Gastrocnemius medialis (tissue), 4 donors: ENCODE measurements around the gene PRKACA. TPM values are rescaled to one million over a fixed set of nuclear protein-coding genes. Genes with fewer than 3 reads are reported as not detected.

Source experiments
- ATAC-seq, 2 donors: fragments of 150-250 bp; one replicate each; pipeline ENCODE4 v1.9.1; 2016
- DNase-seq, 2 donors: peaks; one replicate each; pipeline ENCODE4 v3.0.0-alpha.2; 2019
- H3K27ac ChIP-seq, 4 donors: fragments of 200-600 bp; sonication (generic); 1 replicate in 1 of 4; 2 replicates in 3 of 4; pipeline ENCODE4 v1.5.1; 2016 to 2018; ENCODE audit warnings: mild to moderate bottlenecking in 2 of 4, moderate library complexity in 1 of 4
- H3K27me3 ChIP-seq, 3 donors: fragments of 200-600 bp; sonication (generic) in 2 of 3; 1 replicate in 1 of 3; 2 replicates in 2 of 3; pipeline versions ENCODE4 v1.5.1 to v1.6.0; 2016 to 2019; ENCODE audit warnings: mild to moderate bottlenecking in 1 of 3, moderate library complexity in 1 of 3
- H3K36me3 ChIP-seq, 2 donors: fragments of 200-600 bp; sonication (generic) in 1 of 2; one replicate each; pipeline ENCODE4 v1.5.1; 2017 to 2018
- H3K4me1 ChIP-seq, 2 donors: fragments of 200-600 bp; sonication (generic) in 1 of 2; one replicate each; pipeline ENCODE4 v1.5.1; 2016 to 2017; ENCODE audit warnings: mild to moderate bottlenecking in 2 of 2
- H3K4me3 ChIP-seq, 4 donors: fragments of 200-600 bp; sonication (generic) in 3 of 4; 1 replicate in 1 of 4; 2 replicates in 3 of 4; pipeline ENCODE4 v1.5.1; 2016 to 2019; ENCODE audit warnings: mild to moderate bottlenecking in 2 of 4
- H3K9me3 ChIP-seq, 3 donors: fragments of 200-600 bp; sonication (generic) in 2 of 3; 1 replicate in 1 of 3; 2 replicates in 2 of 3; pipeline ENCODE4 v1.5.1; 2016 to 2019
- POLR2A ChIP-seq, 2 donors: fragments of 450-650 bp; IDR thresholded peaks; one replicate each; pipeline ENCODE4 v1.6.1; 2017; ENCODE audit warnings: antibody characterized with exemption in 2 of 2, mild to moderate bottlenecking in 2 of 2, moderate library complexity in 2 of 2
- in situ Hi-C, 4 donors: fragments of 200-750 bp; cut with MboI; loops; one replicate each; pipeline versions ENCODE4 v1.15.0 to v1.8.0; 2017; ENCODE audit warnings: low sequenced_read_pairs in 4 of 4
- intact Hi-C: fragments of 100-400 bp; cut with DNase I; formaldehyde crosslinking; loops from one replicate; pipeline ENCODE4 v1.15.1; 2023; ENCODE audit warnings: low total_unique reads
- total RNA-seq, 4 donors: library from RNA; depleted of rRNA; stranded (reverse); fragments of >200 nt; gene quantifications; one replicate each; pipeline versions ENCODE4 v1.1.0 to v1.2.3, GENCODE V29; 2016
- TF ChIP-seq, protein P1 (sequence below), 5 experiments: fragments of 450-650 bp in 3 of 5; fragments of 200-600 bp in 2 of 5; sonication (generic) in 2 of 5; IDR thresholded peaks in 4 of 5; conservative IDR thresholded peaks in 1 of 5; 1 replicate in 4 of 5; 2 replicates in 1 of 5; pipeline ENCODE4 v1.5.1; 2016 to 2019; ENCODE audit warnings: antibody characterized with exemption in 5 of 5, mild to moderate bottlenecking in 3 of 5, moderate library complexity in 3 of 5

PRKACA gene
- total RNA-seq, 4 donors from 2014 or later = 74.7 to 180 (median 147) TPM

DNA sequence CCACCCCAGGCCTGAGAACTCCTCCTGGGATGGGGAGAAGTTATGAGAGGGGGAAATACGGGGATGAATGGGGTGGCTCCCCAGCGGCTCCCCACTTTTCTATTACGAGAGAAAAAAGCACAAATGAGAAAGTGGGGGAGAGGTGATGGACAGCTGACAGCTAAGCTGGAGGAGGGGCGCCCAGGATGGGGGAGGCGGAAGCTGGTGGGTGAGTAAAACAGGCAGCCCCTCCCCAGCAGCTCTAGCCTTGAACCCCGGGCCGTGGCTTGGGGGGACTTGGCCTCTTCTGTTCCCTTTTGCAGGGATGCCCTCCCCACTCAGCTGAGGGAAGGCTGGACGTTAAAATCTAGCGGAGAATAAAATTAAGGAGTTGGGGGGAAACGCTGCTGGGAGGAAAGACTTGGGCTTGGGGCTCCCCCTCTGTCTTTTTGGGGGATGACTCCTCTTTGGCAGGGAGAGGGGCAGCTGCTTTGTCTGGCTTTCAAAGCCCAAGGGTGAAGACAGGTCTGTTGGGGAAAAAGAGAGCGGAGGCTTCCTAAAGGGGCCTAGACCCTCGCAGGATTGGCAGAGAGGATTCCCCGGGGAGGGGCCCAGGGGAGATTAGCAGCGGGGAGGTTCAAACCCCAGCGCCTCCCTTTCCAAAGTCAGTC is 25.6 kb downstream of the PRKACA start:
- intact Hi-C loops = loop anchor here (2.0 kb wide), 2 partner anchors 15 to 23 kb away; no protein-coding TSS in a partner anchor
- in situ Hi-C loops = no loop called here
- H3K4me1 ChIP-seq = peaks cover 0 to 5% of the 10 kb centered on the region in 2 donors
- peaks cover 0 to 9% (median 7%) of the 10 kb centered on the region in 3 donors for H3K9me3 ChIP-seq
- DNase-seq (no peak), ATAC-seq (no peak)
- H3K4me3 ChIP-seq = peak overlapping the region; percentile 63 to 89 (median 74)
- H3K27ac ChIP-seq = peak overlapping the region; percentile 89 to 96 (median 92)
- peaks cover 0 to 19% of the 10 kb centered on the region in 2 donors for H3K36me3 ChIP-seq
- TF ChIP-seq POLR2A (IDR thresholded peaks at IDR 0.05) = no peak
- TF ChIP-seq, protein P1, sequence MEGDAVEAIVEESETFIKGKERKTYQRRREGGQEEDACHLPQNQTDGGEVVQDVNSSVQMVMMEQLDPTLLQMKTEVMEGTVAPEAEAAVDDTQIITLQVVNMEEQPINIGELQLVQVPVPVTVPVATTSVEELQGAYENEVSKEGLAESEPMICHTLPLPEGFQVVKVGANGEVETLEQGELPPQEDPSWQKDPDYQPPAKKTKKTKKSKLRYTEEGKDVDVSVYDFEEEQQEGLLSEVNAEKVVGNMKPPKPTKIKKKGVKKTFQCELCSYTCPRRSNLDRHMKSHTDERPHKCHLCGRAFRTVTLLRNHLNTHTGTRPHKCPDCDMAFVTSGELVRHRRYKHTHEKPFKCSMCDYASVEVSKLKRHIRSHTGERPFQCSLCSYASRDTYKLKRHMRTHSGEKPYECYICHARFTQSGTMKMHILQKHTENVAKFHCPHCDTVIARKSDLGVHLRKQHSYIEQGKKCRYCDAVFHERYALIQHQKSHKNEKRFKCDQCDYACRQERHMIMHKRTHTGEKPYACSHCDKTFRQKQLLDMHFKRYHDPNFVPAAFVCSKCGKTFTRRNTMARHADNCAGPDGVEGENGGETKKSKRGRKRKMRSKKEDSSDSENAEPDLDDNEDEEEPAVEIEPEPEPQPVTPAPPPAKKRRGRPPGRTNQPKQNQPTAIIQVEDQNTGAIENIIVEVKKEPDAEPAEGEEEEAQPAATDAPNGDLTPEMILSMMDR (IDR thresholded peaks at IDR 0.05 in 4 of 5, conservative IDR thresholded peaks at IDR 0.05 in 1 of 5) = no peak
- H3K27me3 ChIP-seq = no peaks in the 10 kb centered on the region

DNA sequence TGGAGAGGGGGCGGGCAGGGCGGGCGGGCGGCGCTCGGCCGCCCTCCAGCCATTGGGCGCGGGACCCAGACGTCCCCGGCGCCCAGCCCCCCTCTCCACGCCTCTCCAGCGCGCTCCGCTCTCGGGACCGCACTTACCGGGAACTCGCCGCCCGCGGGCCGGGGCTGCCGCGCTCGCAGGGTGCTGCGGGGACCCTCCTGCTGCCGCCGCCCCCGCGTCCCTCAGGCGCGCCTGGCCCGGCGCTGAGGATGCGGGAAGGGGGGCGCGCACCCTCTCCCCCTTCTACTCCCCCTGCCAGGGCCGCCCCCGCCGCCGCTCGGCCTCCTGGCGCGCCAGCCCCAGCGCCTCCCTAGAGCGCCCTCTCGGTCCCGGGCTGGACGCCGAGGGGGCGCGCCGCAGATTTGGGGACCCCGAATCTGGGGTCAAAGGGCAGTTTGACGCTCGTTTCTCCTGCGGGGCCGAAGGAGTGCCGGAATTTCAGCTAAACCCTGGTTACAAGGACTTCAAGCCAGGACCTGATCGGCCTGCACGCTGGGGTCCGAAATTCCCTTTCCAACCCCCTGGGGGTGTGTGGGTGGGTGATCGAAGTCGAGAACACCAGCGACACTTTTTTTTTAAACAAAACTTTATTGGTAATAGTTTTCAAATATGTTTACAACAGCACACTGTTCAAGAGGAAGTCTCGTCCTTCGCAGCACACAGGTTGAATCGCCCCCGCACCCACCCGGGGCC is 26.3 kb downstream of the PRKACA start:
- H3K36me3 ChIP-seq = peaks cover 0 to 13% of the 10 kb centered on the region in 2 donors
- H3K9me3 ChIP-seq = peaks cover 0 to 9% (median 7%) of the 10 kb centered on the region in 3 donors
- H3K27ac ChIP-seq = peak overlapping the region; percentile 89 to 96 (median 92)
- no peaks in the 10 kb centered on the region for H3K27me3 ChIP-seq
- DNase-seq (peak in 1 of 2 donors; percentile 36), ATAC-seq (peak; percentile 69 to 70)
- in situ Hi-C loops = no loop called here
- intact Hi-C loops = loop anchor here (2.0 kb wide), 2 partner anchors 16 to 24 kb away; no protein-coding TSS in a partner anchor
- TF ChIP-seq, protein P1 (IDR thresholded peaks at IDR 0.05 in 4 of 5, conservative IDR thresholded peaks at IDR 0.05 in 1 of 5) = peak in 3 of 5 experiments; percentile 22 to 36 (median 36)
- peak; percentile 90 to 94 for TF ChIP-seq POLR2A (IDR thresholded peaks at IDR 0.05)
- H3K4me3 ChIP-seq = peak overlapping the region; percentile 63 to 89 (median 74)
- peaks cover 0 to 5% of the 10 kb centered on the region in 2 donors for H3K4me1 ChIP-seq

DNA sequence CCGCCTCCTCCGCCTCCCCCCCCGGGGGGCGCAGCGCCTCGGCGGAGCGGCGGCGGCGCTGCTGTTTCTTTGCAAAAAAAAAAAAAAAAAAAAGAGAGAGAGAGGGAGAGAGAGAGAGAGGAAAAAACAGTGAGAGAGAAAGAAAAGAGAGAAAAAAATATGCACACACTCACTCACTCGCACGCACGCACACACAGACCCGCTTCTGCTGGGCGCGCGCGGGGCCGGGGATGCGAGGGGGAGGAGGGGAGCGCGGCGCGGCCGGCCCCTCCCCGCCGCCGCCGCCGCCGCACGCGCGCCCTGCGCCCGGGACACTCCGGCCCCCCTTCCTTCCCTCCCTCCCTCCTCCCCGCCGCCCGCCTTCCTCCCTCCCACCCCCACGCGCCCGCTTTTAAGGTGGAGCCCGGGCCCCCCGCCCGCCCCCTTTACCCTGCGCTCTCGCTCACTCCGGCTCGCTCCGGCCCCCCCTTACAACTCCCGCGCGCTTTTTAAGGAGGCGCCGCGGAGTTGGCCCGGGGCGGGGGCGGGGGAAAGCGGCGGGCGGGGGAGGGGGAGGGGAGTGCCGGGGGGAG is 27.0 kb downstream of the PRKACA start, which contains the start of gene SAMD1:
SAMD1 (minus strand) TSS at position 243 of the 572 bp plus-strand sequence.
- H3K27ac ChIP-seq = peak within 1 kb of the TSS; percentile 89 to 96 (median 92)
- H3K27me3 ChIP-seq = no peaks in the 10 kb centered on the region
- intact Hi-C loops (loop anchor here (2.0 kb wide), 2 partner anchors 16 to 24 kb away; no protein-coding TSS in a partner anchor), in situ Hi-C loops (no loop called here)
- TF ChIP-seq, protein P1 (IDR thresholded peaks at IDR 0.05 in 4 of 5, conservative IDR thresholded peaks at IDR 0.05 in 1 of 5) = no peak
- no peak for TF ChIP-seq POLR2A (IDR thresholded peaks at IDR 0.05)
- peaks cover 0 to 9% (median 7%) of the 10 kb centered on the region in 3 donors for H3K9me3 ChIP-seq
- peaks cover 0 to 13% of the 10 kb centered on the region in 2 donors for H3K36me3 ChIP-seq
- H3K4me1 ChIP-seq = peaks cover 0 to 5% of the 10 kb centered on the region in 2 donors
- DNase-seq (peak; percentile 90 to 92), ATAC-seq (peak; percentile 76 to 77)
- peak within 1 kb of the TSS; percentile 63 to 89 (median 79) for H3K4me3 ChIP-seq

DNA sequence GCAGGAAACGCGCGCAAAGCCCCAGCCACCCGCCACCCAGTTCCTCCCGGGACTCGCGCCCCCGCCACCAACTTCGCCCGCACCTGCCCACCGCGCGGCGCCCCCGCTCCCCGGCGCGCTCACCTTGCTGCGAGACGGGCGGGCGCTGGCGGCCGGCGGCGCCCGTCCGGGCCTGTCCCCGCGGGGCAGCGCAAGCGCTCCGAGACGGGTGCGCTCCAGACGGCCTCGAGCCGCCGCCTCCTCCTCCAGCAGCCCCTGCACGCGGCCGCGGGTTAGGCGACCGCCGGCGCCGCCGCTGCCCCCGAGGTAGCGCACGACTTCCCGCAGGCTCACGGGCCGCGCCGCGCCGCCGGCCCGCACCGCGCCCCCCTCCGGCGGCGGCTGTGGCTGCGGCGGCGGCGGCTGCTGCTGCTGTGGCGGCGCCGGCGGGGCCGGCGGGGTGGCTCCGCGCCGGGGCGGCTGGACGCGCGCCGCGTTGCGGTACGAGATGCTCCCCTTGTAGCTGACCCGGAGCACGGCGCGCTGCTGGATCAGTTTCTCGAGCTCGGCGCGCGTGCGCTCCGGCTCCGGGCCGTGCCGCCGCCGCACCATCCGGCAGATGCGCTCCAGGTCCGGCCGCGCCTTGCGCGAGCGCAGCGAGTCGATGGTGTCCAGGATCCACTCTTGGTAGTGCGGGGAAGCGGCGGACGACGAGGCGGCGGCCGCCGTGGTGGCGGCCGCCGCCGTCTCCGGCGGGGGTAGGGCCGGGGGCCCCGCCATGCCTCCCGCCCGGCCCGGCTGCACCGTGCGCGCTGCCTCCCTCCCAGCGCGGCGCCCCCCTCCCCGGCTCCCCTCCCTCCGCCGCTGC is 27.7 kb downstream of the PRKACA start:
- peaks cover 0 to 5% of the 10 kb centered on the region in 2 donors for H3K4me1 ChIP-seq
- no peaks in the 10 kb centered on the region for H3K27me3 ChIP-seq
- peak in 1 of 2 donors; percentile 52 for DNase-seq
- peak in 1 of 2 donors; percentile 23 for TF ChIP-seq POLR2A (IDR thresholded peaks at IDR 0.05)
- TF ChIP-seq, protein P1 (IDR thresholded peaks at IDR 0.05 in 4 of 5, conservative IDR thresholded peaks at IDR 0.05 in 1 of 5) = peak in 4 of 5 experiments; percentile 13 to 21 (median 19)
- peak overlapping the region; percentile 63 to 89 (median 79) for H3K4me3 ChIP-seq
- H3K36me3 ChIP-seq = peaks cover 0 to 13% of the 10 kb centered on the region in 2 donors
- in situ Hi-C loops = loop anchor here in 1 of 4 donors (10.0 kb wide), 1 partner anchor 305 kb away; no protein-coding TSS in a partner anchor
- H3K9me3 ChIP-seq = peaks cover 0 to 9% (median 7%) of the 10 kb centered on the region in 3 donors
- H3K27ac ChIP-seq = peak overlapping the region; percentile 89 to 96 (median 92)
- ATAC-seq = peak; percentile 45 to 46
- intact Hi-C loops = loop anchor here (2.0 kb wide), 2 partner anchors 17 to 25 kb away; no protein-coding TSS in a partner anchor
